Breast epithelium (tissue), 3 donors: ENCODE data around the gene RABEP1.

ENCODE experiments used
- POLR2A ChIP-seq: fragments of 450-650 bp; IDR thresholded peaks from one replicate; pipeline ENCODE4 v1.6.1; 2016; ENCODE audit warnings: antibody characterized with exemption, mild to moderate bottlenecking, moderate library complexity
- POLR2AphosphoS5 ChIP-seq, 3 donors: sonication (generic); formaldehyde crosslinking; IDR thresholded peaks; one replicate each; pipeline ENCODE4 v1.6.1; 2017; ENCODE audit warnings: antibody characterized with exemption in 3 of 3
- TF ChIP-seq, protein P1 (sequence below), 3 donors: fragments of 450-650 bp; IDR thresholded peaks; one replicate each; pipeline ENCODE4 v1.5.1; 2016 to 2017; ENCODE audit warnings: antibody characterized with exemption in 3 of 3, mild to moderate bottlenecking in 3 of 3, moderate library complexity in 3 of 3

DNA sequence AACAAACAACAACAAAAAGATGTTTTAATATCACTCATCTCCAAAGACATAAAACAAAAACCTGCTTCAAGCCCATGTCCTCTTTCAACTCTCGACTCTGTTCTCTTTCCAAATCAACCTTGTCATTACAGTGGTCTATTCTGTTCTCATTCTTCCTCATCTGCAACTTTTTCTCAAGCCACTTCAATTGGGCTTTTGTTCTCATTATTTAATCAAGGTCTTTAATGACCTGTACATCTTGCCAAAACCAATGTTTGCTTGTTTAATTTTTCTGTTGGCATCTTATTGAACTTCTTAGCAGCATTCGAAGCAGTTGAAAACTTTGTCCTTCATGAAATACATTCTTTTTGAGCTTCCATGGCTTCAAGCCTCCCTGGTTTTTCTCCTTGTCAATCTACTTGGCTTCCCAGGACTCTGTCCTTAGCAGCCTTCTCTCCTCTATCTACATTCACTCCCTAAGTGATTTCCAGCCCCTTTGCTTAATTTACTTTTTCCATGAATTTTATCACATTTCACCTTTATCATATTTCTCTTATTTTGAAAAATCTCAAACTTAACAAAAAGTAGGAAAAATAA lies 19.6 kb upstream of the RABEP1 start:
- TF ChIP-seq POLR2AphosphoS5 (IDR thresholded peaks at IDR 0.05) (no peak), POLR2A (no peak)
- TF ChIP-seq, protein P1, sequence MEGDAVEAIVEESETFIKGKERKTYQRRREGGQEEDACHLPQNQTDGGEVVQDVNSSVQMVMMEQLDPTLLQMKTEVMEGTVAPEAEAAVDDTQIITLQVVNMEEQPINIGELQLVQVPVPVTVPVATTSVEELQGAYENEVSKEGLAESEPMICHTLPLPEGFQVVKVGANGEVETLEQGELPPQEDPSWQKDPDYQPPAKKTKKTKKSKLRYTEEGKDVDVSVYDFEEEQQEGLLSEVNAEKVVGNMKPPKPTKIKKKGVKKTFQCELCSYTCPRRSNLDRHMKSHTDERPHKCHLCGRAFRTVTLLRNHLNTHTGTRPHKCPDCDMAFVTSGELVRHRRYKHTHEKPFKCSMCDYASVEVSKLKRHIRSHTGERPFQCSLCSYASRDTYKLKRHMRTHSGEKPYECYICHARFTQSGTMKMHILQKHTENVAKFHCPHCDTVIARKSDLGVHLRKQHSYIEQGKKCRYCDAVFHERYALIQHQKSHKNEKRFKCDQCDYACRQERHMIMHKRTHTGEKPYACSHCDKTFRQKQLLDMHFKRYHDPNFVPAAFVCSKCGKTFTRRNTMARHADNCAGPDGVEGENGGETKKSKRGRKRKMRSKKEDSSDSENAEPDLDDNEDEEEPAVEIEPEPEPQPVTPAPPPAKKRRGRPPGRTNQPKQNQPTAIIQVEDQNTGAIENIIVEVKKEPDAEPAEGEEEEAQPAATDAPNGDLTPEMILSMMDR (IDR thresholded peaks at IDR 0.05) = no peak
